HuH-7.5 (cell line): Measurements from ENCODE around the gene NUTM2F.
"Not testable (repeated sequence)": the region's sequence is repeated elsewhere in the genome, so short reads cannot be mapped to it uniquely, and the experiment has no call there.

ENCODE experiments used
- DNase-seq: peaks from one replicate; pipeline ENCODE4 v3.0.0; 2011; ENCODE audit warnings: low spot score

The NUTM2F gene

GRCh38 chr9:94316236-94316635 is 12.2 kb downstream of the NUTM2F start:
- not testable (repeated sequence) for DNase-seq

GRCh38 chr9:94315034-94315984 is 13.1 kb downstream of the NUTM2F start:
- not testable (repeated sequence) for DNase-seq

- no peak for DNase-seq
These were observed 25.1 kb downstream of the NUTM2F start for GRCh38 chr9:94303321-94303720.

- DNase-seq = no peak
These were observed 26.0 kb downstream of the NUTM2F start for GRCh38 chr9:94302426-94302825.

- DNase-seq = no peak
These were observed 26.9 kb downstream of the NUTM2F start for GRCh38 chr9:94301583-94301982.

- no peak for DNase-seq
These were observed 27.8 kb downstream of the NUTM2F start for GRCh38 chr9:94300470-94301301.

GRCh38 chr9:94298949-94299599 is 29.4 kb downstream of the NUTM2F start:
- DNase-seq = no peak

- no peak for DNase-seq
These were observed 38.8 kb downstream of the NUTM2F start for GRCh38 chr9:94289691-94290090.

- DNase-seq = no peak
These were observed 40.4 kb downstream of the NUTM2F start for GRCh38 chr9:94287877-94288513.

- no peak for DNase-seq
These were observed 42.3 kb downstream of the NUTM2F start for GRCh38 chr9:94286116-94286515.

GRCh38 chr9:94281101-94281500 is 47.3 kb downstream of the NUTM2F start:
- DNase-seq = no peak

- no peak for DNase-seq
These were observed 47.9 kb downstream of the NUTM2F start for GRCh38 chr9:94280409-94280989.

GRCh38 chr9:94277885-94278536 is 50.4 kb downstream of the NUTM2F start:
- no peak for DNase-seq

- not testable (repeated sequence) for DNase-seq
These were observed 51.4 kb downstream of the NUTM2F start for GRCh38 chr9:94277029-94277428.

- no peak for DNase-seq
These were observed 58.4 kb downstream of the NUTM2F start for GRCh38 chr9:94270009-94270408.

- DNase-seq = no peak
These were observed 59.2 kb downstream of the NUTM2F start for GRCh38 chr9:94269264-94269663.
